GM23338 (cell line): Measurements from ENCODE around the gene PDGFC. TPM values are rescaled to one million over a fixed set of nuclear protein-coding genes. Genes with fewer than 3 reads are reported as not detected.

Experiments used
- ATAC-seq: fragments of 200-7000 bp; cut with Tn5 transposase; 3 replicates; pipeline ENCODE4 v1.9.1; 2020
- DNase-seq: peaks from one replicate; pipeline ENCODE4 v3.0.0-alpha.2; 2015; ENCODE audit warnings: low spot score
- H2AFZ ChIP-seq: fragments of 200-600 bp; sonication (generic); 2 replicates; pipeline ENCODE4 v1.8.0; 2016; ENCODE audit warnings: antibody characterized with exemption, mild to moderate bottlenecking, moderate library complexity
- H3F3A ChIP-seq: fragments of 200-600 bp; sonication (generic); replicated peaks from 2 replicates; pipeline ENCODE4 v1.8.0; 2017; ENCODE audit warnings: antibody characterized with exemption, mixed run types, low read depth
- H3K27ac ChIP-seq: fragments of 200-600 bp; sonication (generic); 2 replicates; pipeline ENCODE4 v1.6.1; 2016; ENCODE audit warnings: low read depth
- H3K27me3 ChIP-seq: fragments of 200-600 bp; sonication (generic); 2 replicates; pipeline ENCODE4 v1.8.0; 2016; ENCODE audit warnings: mild to moderate bottlenecking, mixed run types, moderate library complexity; ENCODE audit not compliant: insufficient read depth
- H3K36me3 ChIP-seq: fragments of 200-600 bp; sonication (generic); 2 replicates; pipeline ENCODE4 v1.8.0; 2016; ENCODE audit warnings: mild to moderate bottlenecking; ENCODE audit not compliant: insufficient read depth
- H3K4me1 ChIP-seq: fragments of 200-600 bp; sonication (generic); 2 replicates; pipeline ENCODE4 v1.8.0; 2016; ENCODE audit warnings: mild to moderate bottlenecking, moderate library complexity; ENCODE audit not compliant: insufficient read depth
- H3K4me2 ChIP-seq: fragments of 200-600 bp; sonication (generic); 2 replicates; pipeline ENCODE4 v1.7.1; 2017; ENCODE audit warnings: mixed run types
- H3K4me3 ChIP-seq: fragments of 200-600 bp; sonication (generic); 2 replicates; pipeline ENCODE4 v1.6.1; 2016; ENCODE audit warnings: mixed run types
- H3K79me2 ChIP-seq: fragments of 200-600 bp; sonication (generic); replicated peaks from 2 replicates; pipeline ENCODE4 v1.8.0; 2017; ENCODE audit warnings: mild to moderate bottlenecking; ENCODE audit not compliant: insufficient read depth
- H3K9me2 ChIP-seq: fragments of 200-600 bp; sonication (generic); 2 replicates; pipeline ENCODE4 v1.8.0; 2017; ENCODE audit not compliant: insufficient read depth
- H4K20me1 ChIP-seq: fragments of 200-600 bp; sonication (generic); replicated peaks from 2 replicates; pipeline ENCODE4 v1.8.0; 2017; ENCODE audit warnings: mild to moderate bottlenecking; ENCODE audit not compliant: insufficient read depth
- H3K27ac Mint-ChIP-seq: 2 replicates; pipeline ENCODE4 v1.8.0; 2020; ENCODE audit warnings: inconsistent platforms, mild to moderate bottlenecking, moderate library complexity, mixed read lengths
- H3K27me3 Mint-ChIP-seq: 3 replicates; pipeline ENCODE4 v1.8.0; 2022; ENCODE audit warnings: low read depth, mild to moderate bottlenecking, moderate library complexity, mixed read lengths, inconsistent platforms; ENCODE audit not compliant: insufficient read depth, poor library complexity
- H3K36me3 Mint-ChIP-seq: 3 replicates; pipeline ENCODE4 v1.8.0; 2021; ENCODE audit warnings: low read depth, mild to moderate bottlenecking, inconsistent platforms, moderate library complexity, mixed read lengths
- H3K4me1 Mint-ChIP-seq: 3 replicates; pipeline ENCODE4 v1.8.0; 2020; ENCODE audit warnings: mild to moderate bottlenecking, inconsistent platforms, mixed read lengths
- H3K4me3 Mint-ChIP-seq: 3 replicates; pipeline ENCODE4 v1.8.0; 2021; ENCODE audit warnings: moderate library complexity, mild to moderate bottlenecking, inconsistent platforms, mixed read lengths
- H3K9me3 Mint-ChIP-seq: 3 replicates; pipeline ENCODE4 v1.8.0; 2020; ENCODE audit warnings: moderate library complexity, mild to moderate bottlenecking, inconsistent platforms, mixed read lengths
- CREB1 ChIP-seq: fragments of 250-450 bp; sonication (Bioruptor Pico); IDR thresholded peaks from 2 replicates; pipeline ENCODE4 v1.5.0; 2020; ENCODE audit warnings: low read depth, mild to moderate bottlenecking, moderate library complexity
- EZH2 ChIP-seq: fragments of 200-600 bp; sonication (generic); IDR thresholded peaks from one replicate; pipeline ENCODE4 v1.8.0; 2017; ENCODE audit warnings: antibody characterized with exemption, mild to moderate bottlenecking, low read depth; ENCODE audit not compliant: unreplicated experiment
- JUNB ChIP-seq: IDR thresholded peaks from one replicate; pipeline ENCODE4 v1.6.1; 2016; ENCODE audit warnings: antibody characterized with exemption; ENCODE audit not compliant: unreplicated experiment
- NANOG ChIP-seq: IDR thresholded peaks from 2 replicates; pipeline ENCODE4 v1.6.1; 2016; ENCODE audit warnings: antibody characterized with exemption, borderline replicate concordance
- STAT1 ChIP-seq: IDR thresholded peaks from one replicate; pipeline ENCODE4 v1.6.1; 2016; ENCODE audit warnings: antibody characterized with exemption; ENCODE audit not compliant: unreplicated experiment
- ZNF114 ChIP-seq: fragments of 250-450 bp; sonication (Bioruptor Pico); IDR thresholded peaks from 2 replicates; pipeline ENCODE4 v1.5.0; 2020; ENCODE audit warnings: mild to moderate bottlenecking, moderate library complexity
- ZNF331 ChIP-seq: fragments of 250-450 bp; sonication (Bioruptor Pico); IDR thresholded peaks from 2 replicates; pipeline ENCODE4 v1.5.0; 2020; ENCODE audit warnings: low read depth, mild to moderate bottlenecking, moderate library complexity
- polyA plus RNA-seq: library from polyadenylated mRNA; unstranded; fragments of >200 nt; fragmentation: Nextera tagmentation; extraction: Ambion mirVana; gene quantifications from 2 replicates; pipeline ENCODE4 v1.2.1, GENCODE V29; 2016
- total RNA-seq: library from RNA; depleted of rRNA; stranded (reverse); fragments of >200 nt; shearing (Covaris generic); gene quantifications from 2 replicates; pipeline ENCODE4 v1.2.3, GENCODE V29; 2014
- TF ChIP-seq, protein P1 (sequence below): IDR thresholded peaks from 2 replicates; pipeline ENCODE4 v1.6.1; 2016; ENCODE audit warnings: antibody characterized with exemption
- TF ChIP-seq, protein P2 (sequence below): fragments of 250-450 bp; sonication (Bioruptor Pico); IDR thresholded peaks from 2 replicates; pipeline ENCODE4 v1.5.0; 2020; ENCODE audit warnings: mild to moderate bottlenecking, moderate library complexity

The PDGFC gene
- total and polyA plus RNA-seq, 2 experiments from 2014 or later: 1.3 to 3.4 TPM

DNA sequence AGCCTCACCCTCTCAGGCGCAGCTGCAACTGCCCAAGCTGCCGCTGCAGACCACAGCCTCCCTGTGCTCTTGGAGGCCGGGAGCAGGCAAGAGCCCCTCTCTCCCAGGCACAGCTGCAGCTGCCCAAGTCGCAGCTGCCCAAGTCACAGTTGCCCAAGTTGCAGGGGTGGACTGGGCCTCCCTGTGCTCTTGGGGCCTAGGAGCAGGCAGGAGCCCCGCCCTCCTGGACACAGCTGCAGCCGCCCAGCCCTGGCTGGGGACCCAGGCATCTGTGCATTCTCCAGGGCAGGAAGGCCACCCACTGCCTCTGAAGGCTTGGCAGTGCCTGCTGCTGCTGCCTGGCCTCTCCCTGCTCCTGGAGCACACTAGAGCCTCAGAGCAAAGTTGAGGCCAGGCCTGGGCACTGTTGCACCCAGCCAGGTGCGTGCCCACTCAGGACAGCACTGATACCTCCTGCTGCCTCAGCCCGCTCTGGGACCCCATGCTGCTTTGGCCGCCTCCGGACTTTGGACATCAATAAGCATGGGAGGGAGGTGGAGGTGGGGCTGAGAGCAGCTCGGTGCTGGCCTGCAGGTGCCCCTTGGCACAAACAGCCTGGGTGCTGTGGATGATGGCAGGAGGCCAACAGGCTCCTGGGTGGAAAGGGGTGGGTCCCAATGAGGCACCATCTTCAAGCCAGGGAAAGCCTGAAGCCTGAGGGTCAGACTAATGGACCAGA is 247.5 kb downstream of the PDGFC start:
- no peak overlapping the region for H3K27ac ChIP-seq
- no peaks in the 10 kb centered on the region; the same call in 1 of the 2 replicates for H3K9me2 ChIP-seq
- H3F3A ChIP-seq: no peaks in the 10 kb centered on the region
- no peaks in the 10 kb centered on the region for H4K20me1 ChIP-seq
- no peaks in the 10 kb centered on the region for H3K36me3 ChIP-seq
- H3K4me1 ChIP-seq: no peaks in the 10 kb centered on the region
- Mint-ChIP-seq H3K27me3 (no peaks in the 10 kb centered on the region), H3K36me3 (peaks cover 9% of the 10 kb centered on the region; the same call in 2 of the 3 replicates), H3K4me1 (no peaks in the 10 kb centered on the region; the same call in 2 of the 3 replicates), H3K9me3 (peaks cover 21% of the 10 kb centered on the region), H3K27ac (no peak overlapping the region), H3K4me3 (no peak overlapping the region)
- ATAC-seq: no peak
- no peaks in the 10 kb centered on the region for H3K79me2 ChIP-seq
- DNase-seq: no peak
- no peak overlapping the region for H2AFZ ChIP-seq
- no peak overlapping the region for H3K4me3 ChIP-seq
- no peaks in the 10 kb centered on the region for H3K27me3 ChIP-seq
- no peak for TF ChIP-seq NANOG
- TF ChIP-seq CREB1: no peak
- no peak for TF ChIP-seq JUNB
- TF ChIP-seq ZNF114: no peak
- TF ChIP-seq EZH2: no peak
- TF ChIP-seq STAT1: no peak
- TF ChIP-seq, protein P1, sequence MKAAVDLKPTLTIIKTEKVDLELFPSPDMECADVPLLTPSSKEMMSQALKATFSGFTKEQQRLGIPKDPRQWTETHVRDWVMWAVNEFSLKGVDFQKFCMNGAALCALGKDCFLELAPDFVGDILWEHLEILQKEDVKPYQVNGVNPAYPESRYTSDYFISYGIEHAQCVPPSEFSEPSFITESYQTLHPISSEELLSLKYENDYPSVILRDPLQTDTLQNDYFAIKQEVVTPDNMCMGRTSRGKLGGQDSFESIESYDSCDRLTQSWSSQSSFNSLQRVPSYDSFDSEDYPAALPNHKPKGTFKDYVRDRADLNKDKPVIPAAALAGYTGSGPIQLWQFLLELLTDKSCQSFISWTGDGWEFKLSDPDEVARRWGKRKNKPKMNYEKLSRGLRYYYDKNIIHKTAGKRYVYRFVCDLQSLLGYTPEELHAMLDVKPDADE: no peak
- no peak overlapping the region for H3K4me2 ChIP-seq

DNA sequence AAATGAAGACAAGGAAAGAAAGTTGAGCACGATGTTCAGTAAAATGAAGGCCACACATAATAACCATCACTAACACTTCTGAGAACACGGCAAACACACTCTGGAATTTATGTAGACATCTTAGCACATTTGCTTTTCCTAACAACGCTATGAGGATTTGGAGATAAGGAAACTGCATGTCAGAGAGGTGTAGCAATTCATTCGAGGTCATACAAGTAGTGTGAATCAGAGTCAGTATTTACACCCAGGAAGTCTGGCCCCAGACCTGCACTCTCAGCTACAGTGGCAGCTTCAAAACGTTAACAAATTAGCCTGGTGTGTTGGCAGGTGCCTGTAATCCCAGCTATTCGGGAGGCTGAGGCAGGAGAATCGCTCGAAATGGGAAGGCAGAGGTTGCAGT is 253.4 kb downstream of the PDGFC start:
- DNase-seq (no peak), ATAC-seq (no peak)
- Histone ChIP-seq H3K27ac (no peak overlapping the region), H3K27me3 (no peaks in the 10 kb centered on the region), H3K36me3 (no peaks in the 10 kb centered on the region), H3K79me2 (no peaks in the 10 kb centered on the region), H3K4me3 (no peak overlapping the region), H3F3A (no peaks in the 10 kb centered on the region), H3K9me2 (no peaks in the 10 kb centered on the region; the same call in 1 of the 2 replicates), H2AFZ (no peak overlapping the region), H3K4me2 (no peak overlapping the region), H4K20me1 (no peaks in the 10 kb centered on the region), H3K4me1 (no peaks in the 10 kb centered on the region)
- no peaks in the 10 kb centered on the region for H3K27me3 Mint-ChIP-seq
- peaks cover under 1% of the 10 kb centered on the region; the same call in 1 of the 3 replicates for H3K36me3 Mint-ChIP-seq
- H3K4me1 Mint-ChIP-seq: no peaks in the 10 kb centered on the region
- no peak overlapping the region for H3K4me3 Mint-ChIP-seq
- H3K27ac Mint-ChIP-seq: no peak overlapping the region
- H3K9me3 Mint-ChIP-seq: 0 out of 3 replicates have a peak, but pooled peaks cover 3% of the 10 kb centered on the region
- TF ChIP-seq ZNF114 (no peak), JUNB (no peak), STAT1 (no peak), NANOG (no peak), ZNF331 (CRISPR knock-in tag) (no peak), EZH2 (no peak)
- TF ChIP-seq, protein P2, sequence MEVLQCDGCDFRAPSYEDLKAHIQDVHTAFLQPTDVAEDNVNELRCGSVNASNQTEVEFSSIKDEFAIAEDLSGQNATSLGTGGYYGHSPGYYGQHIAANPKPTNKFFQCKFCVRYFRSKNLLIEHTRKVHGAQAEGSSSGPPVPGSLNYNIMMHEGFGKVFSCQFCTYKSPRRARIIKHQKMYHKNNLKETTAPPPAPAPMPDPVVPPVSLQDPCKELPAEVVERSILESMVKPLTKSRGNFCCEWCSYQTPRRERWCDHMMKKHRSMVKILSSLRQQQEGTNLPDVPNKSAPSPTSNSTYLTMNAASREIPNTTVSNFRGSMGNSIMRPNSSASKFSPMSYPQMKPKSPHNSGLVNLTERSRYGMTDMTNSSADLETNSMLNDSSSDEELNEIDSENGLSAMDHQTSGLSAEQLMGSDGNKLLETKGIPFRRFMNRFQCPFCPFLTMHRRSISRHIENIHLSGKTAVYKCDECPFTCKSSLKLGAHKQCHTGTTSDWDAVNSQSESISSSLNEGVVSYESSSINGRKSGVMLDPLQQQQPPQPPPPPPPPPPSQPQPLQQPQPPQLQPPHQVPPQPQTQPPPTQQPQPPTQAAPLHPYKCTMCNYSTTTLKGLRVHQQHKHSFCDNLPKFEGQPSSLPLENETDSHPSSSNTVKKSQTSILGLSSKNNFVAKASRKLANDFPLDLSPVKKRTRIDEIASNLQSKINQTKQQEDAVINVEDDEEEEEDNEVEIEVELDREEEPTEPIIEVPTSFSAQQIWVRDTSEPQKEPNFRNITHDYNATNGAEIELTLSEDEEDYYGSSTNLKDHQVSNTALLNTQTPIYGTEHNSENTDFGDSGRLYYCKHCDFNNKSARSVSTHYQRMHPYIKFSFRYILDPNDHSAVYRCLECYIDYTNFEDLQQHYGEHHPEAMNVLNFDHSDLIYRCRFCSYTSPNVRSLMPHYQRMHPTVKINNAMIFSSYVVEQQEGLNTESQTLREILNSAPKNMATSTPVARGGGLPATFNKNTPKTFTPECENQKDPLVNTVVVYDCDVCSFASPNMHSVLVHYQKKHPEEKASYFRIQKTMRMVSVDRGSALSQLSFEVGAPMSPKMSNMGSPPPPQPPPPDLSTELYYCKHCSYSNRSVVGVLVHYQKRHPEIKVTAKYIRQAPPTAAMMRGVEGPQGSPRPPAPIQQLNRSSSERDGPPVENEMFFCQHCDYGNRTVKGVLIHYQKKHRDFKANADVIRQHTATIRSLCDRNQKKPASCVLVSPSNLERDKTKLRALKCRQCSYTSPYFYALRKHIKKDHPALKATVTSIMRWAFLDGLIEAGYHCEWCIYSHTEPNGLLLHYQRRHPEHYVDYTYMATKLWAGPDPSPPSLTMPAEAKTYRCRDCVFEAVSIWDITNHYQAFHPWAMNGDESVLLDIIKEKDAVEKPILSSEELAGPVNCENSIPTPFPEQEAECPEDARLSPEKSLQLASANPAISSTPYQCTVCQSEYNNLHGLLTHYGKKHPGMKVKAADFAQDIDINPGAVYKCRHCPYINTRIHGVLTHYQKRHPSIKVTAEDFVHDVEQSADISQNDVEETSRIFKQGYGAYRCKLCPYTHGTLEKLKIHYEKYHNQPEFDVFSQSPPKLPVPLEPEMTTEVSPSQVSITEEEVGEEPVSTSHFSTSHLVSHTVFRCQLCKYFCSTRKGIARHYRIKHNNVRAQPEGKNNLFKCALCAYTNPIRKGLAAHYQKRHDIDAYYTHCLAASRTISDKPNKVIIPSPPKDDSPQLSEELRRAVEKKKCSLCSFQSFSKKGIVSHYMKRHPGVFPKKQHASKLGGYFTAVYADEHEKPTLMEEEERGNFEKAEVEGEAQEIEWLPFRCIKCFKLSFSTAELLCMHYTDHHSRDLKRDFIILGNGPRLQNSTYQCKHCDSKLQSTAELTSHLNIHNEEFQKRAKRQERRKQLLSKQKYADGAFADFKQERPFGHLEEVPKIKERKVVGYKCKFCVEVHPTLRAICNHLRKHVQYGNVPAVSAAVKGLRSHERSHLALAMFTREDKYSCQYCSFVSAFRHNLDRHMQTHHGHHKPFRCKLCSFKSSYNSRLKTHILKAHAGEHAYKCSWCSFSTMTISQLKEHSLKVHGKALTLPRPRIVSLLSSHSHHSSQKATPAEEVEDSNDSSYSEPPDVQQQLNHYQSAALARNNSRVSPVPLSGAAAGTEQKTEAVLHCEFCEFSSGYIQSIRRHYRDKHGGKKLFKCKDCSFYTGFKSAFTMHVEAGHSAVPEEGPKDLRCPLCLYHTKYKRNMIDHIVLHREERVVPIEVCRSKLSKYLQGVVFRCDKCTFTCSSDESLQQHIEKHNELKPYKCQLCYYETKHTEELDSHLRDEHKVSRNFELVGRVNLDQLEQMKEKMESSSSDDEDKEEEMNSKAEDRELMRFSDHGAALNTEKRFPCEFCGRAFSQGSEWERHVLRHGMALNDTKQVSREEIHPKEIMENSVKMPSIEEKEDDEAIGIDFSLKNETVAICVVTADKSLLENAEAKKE (CRISPR knock-in tag): no peak
